Activated naive CD4-positive, alpha-beta T cell treated with anti-CD3 and anti-CD28 coated beads for 36 hours (primary cell): ENCODE results near the gene GALR2. TPM values are rescaled to one million over a fixed set of nuclear protein-coding genes. Genes with fewer than 3 reads are reported as not detected.

ENCODE experiments used
- CTCF ChIA-PET: fragments of 350-600 bp; sonication (Branson Sonifier 250); formaldehyde crosslinking; loops from one replicate; lab custom pipeline; 2021; ENCODE audit warnings: antibody characterized with exemption; lab: Charles Lee
- DNase-seq: peaks from one replicate; pipeline ENCODE4 v3.0.0-alpha.2; 2020
- H3K27ac Mint-ChIP-seq: one replicate; pipeline ENCODE4 v1.8.0; 2021; ENCODE audit warnings: mild to moderate bottlenecking, mixed read lengths
- H3K27me3 Mint-ChIP-seq: one replicate; pipeline ENCODE4 v1.8.0; 2021; ENCODE audit warnings: low read depth, mixed read lengths
- H3K36me3 Mint-ChIP-seq: one replicate; pipeline ENCODE4 v1.8.0; 2021; ENCODE audit warnings: low read depth, mixed read lengths
- H3K4me1 Mint-ChIP-seq: one replicate; pipeline ENCODE4 v1.8.0; 2021; ENCODE audit warnings: low read depth, mixed read lengths
- H3K4me3 Mint-ChIP-seq: one replicate; pipeline ENCODE4 v1.8.0; 2021; ENCODE audit warnings: mild to moderate bottlenecking, moderate library complexity, mixed read lengths
- H3K9me3 Mint-ChIP-seq: one replicate; pipeline ENCODE4 v1.8.0; 2021; ENCODE audit warnings: mixed read lengths
- intact Hi-C: fragments of 100-400 bp; cut with micrococcal nuclease; formaldehyde crosslinking; loops from one replicate; pipeline ENCODE4 v1.15.1; 2023
- total RNA-seq, 2 experiments: library from RNA; stranded (reverse); gene quantifications; one replicate each; pipeline ENCODE4 v1.2.3, GENCODE V29; 2021

GALR2 gene
- total RNA-seq, 2 experiments from 2014 or later, result 3.3 to 3.6 TPM

- H3K27ac Mint-ChIP-seq, result no peak overlapping the region
- H3K36me3 Mint-ChIP-seq, result peaks cover 7% of the 10 kb centered on the region
- no peaks in the 10 kb centered on the region for H3K27me3 Mint-ChIP-seq
- CTCF ChIA-PET, result interaction anchor here (1.5 to 2.1 kb wide), 2 partner anchors 9 to 186 kb away, joined by 5 read pairs; partner anchors contain the start of gene EXOC7
- H3K4me3 Mint-ChIP-seq, result no peak overlapping the region
- intact Hi-C loops, result no loop called here
- no peak for DNase-seq
- H3K4me1 Mint-ChIP-seq, result peaks cover 5% of the 10 kb centered on the region
- no peaks in the 10 kb centered on the region for H3K9me3 Mint-ChIP-seq
Measured at GRCh38 chr17:76094046-76094445, 19.5 kb downstream of the GALR2 start.

- CTCF ChIA-PET, result interaction anchor here (1.5 to 1.9 kb wide), 3 partner anchors 82 to 184 kb away, joined by 3 to 5 read pairs (median 4); no protein-coding TSS in a partner anchor
- Mint-ChIP-seq H3K9me3 (no peaks in the 10 kb centered on the region), H3K36me3 (peaks cover 11% of the 10 kb centered on the region), H3K27me3 (no peaks in the 10 kb centered on the region), H3K27ac (no peak overlapping the region), H3K4me3 (no peak overlapping the region), H3K4me1 (peaks cover 8% of the 10 kb centered on the region)
- intact Hi-C loops, result no loop called here
- DNase-seq, result no peak
Measured at GRCh38 chr17:76095943-76096342, 21.4 kb downstream of the GALR2 start.

- CTCF ChIA-PET, result no interaction called here
- no peaks in the 10 kb centered on the region for H3K9me3 Mint-ChIP-seq
- H3K27me3 Mint-ChIP-seq, result no peaks in the 10 kb centered on the region
- H3K4me1 Mint-ChIP-seq, result peaks cover 17% of the 10 kb centered on the region
- intact Hi-C loops, result no loop called here
- H3K36me3 Mint-ChIP-seq, result peaks cover 16% of the 10 kb centered on the region
- no peak overlapping the region for H3K27ac Mint-ChIP-seq
- DNase-seq, result no peak
- no peak overlapping the region for H3K4me3 Mint-ChIP-seq
Measured at GRCh38 chr17:76097716-76098295, 23.2 kb downstream of the GALR2 start.

GRCh38 chr17:76102944-76103273 lies 28.3 kb downstream of the GALR2 start:
- H3K27me3 Mint-ChIP-seq, result no peaks in the 10 kb centered on the region
- no peak for DNase-seq
- H3K4me3 Mint-ChIP-seq, result peak overlapping the region; percentile 94
- CTCF ChIA-PET, result interaction anchor here (0.6 to 3.2 kb wide), 11 partner anchors 9 to 746 kb away, joined by 3 to 22 read pairs (median 4); no protein-coding TSS in a partner anchor
- H3K4me1 Mint-ChIP-seq, result peaks cover 19% of the 10 kb centered on the region
- H3K9me3 Mint-ChIP-seq, result no peaks in the 10 kb centered on the region
- intact Hi-C loops, result loop anchor here (1.0 to 10.0 kb wide), 4 partner anchors 32 to 282 kb away; partner anchors contain the start of genes MRPL38 and SPHK1
- peaks cover 9% of the 10 kb centered on the region for H3K36me3 Mint-ChIP-seq
- H3K27ac Mint-ChIP-seq, result peak overlapping the region; percentile 92

- Mint-ChIP-seq H3K4me1 (peaks cover 19% of the 10 kb centered on the region), H3K27me3 (no peaks in the 10 kb centered on the region), H3K4me3 (peak within 1 kb of the TSS; percentile 94), H3K36me3 (peaks cover 9% of the 10 kb centered on the region), H3K9me3 (no peaks in the 10 kb centered on the region), H3K27ac (peak within 1 kb of the TSS; percentile 92)
- intact Hi-C loops, result loop anchor here (1.0 to 10.0 kb wide), 4 partner anchors 32 to 281 kb away; partner anchors contain the start of genes MRPL38 and SPHK1
- CTCF ChIA-PET, result interaction anchor here (0.6 to 3.2 kb wide), 11 partner anchors 9 to 745 kb away, joined by 3 to 22 read pairs (median 4); no protein-coding TSS in a partner anchor
- DNase-seq, result peak; percentile 95
Measured at GRCh38 chr17:76103274-76104139, 28.9 kb downstream of the GALR2 start, which contains the start of gene EXOC7. TSS of gene EXOC7 (minus strand) at chr17:76103787. CDS start at chr17:76103692, 95 bp downstream.

- Mint-ChIP-seq H3K36me3 (peaks cover 9% of the 10 kb centered on the region), H3K27me3 (no peaks in the 10 kb centered on the region)
- intact Hi-C loops, result loop anchor here (10.0 kb wide), 1 partner anchor 280 kb away; the partner anchor contains the start of gene SPHK1
Measured at GRCh38 chr17:76104140-76104895, 29.7 kb downstream of the GALR2 start.

GRCh38 chr17:76104896-76105231 lies 30.3 kb downstream of the GALR2 start:
- Mint-ChIP-seq H3K4me1 (peaks cover 18% of the 10 kb centered on the region), H3K9me3 (no peaks in the 10 kb centered on the region), H3K4me3 (peak overlapping the region; percentile 94), H3K36me3 (peaks cover 9% of the 10 kb centered on the region), H3K27ac (peak overlapping the region; percentile 39), H3K27me3 (no peaks in the 10 kb centered on the region)
- intact Hi-C loops, result loop anchor here (10.0 kb wide), 1 partner anchor 280 kb away; the partner anchor contains the start of gene SPHK1
- CTCF ChIA-PET, result interaction anchor here (0.7 to 1.0 kb wide), 4 partner anchors 16 to 226 kb away, joined by 3 to 4 read pairs (median 3); no protein-coding TSS in a partner anchor
- DNase-seq, result no peak

More at GRCh38 chr17:76104140-76104895, 29.7 kb downstream of the GALR2 start:
- Mint-ChIP-seq H3K4me3 (peak overlapping the region; percentile 94), H3K27ac (peak overlapping the region; percentile 92), H3K9me3 (no peaks in the 10 kb centered on the region), H3K4me1 (peaks cover 19% of the 10 kb centered on the region)
- CTCF ChIA-PET, result interaction anchor here (0.7 to 3.2 kb wide), 9 partner anchors 10 to 225 kb away, joined by 3 to 22 read pairs (median 4); no protein-coding TSS in a partner anchor
- DNase-seq, result no peak

GRCh38 chr17:76106703-76107102 lies 32.1 kb downstream of the GALR2 start:
- peaks cover 13% of the 10 kb centered on the region for H3K4me1 Mint-ChIP-seq
- H3K36me3 Mint-ChIP-seq, result no peaks in the 10 kb centered on the region
- no peak overlapping the region for H3K4me3 Mint-ChIP-seq
- no peak overlapping the region for H3K27ac Mint-ChIP-seq
- CTCF ChIA-PET, result interaction anchor here (0.7 to 2.7 kb wide), 6 partner anchors 9 to 173 kb away, joined by 4 to 15 read pairs (median 6); no protein-coding TSS in a partner anchor
- intact Hi-C loops, result loop anchor here (1.0 to 10.0 kb wide), 2 partner anchors 92 to 278 kb away; partner anchors contain the start of gene SPHK1
- no peaks in the 10 kb centered on the region for H3K9me3 Mint-ChIP-seq
- DNase-seq, result no peak
- no peaks in the 10 kb centered on the region for H3K27me3 Mint-ChIP-seq

- Mint-ChIP-seq H3K4me3 (no peak overlapping the region), H3K36me3 (no peaks in the 10 kb centered on the region), H3K4me1 (peaks cover 6% of the 10 kb centered on the region), H3K27me3 (no peaks in the 10 kb centered on the region), H3K9me3 (no peaks in the 10 kb centered on the region), H3K27ac (no peak overlapping the region)
- intact Hi-C loops, result loop anchor here (1.0 to 10.0 kb wide), 2 partner anchors 93 to 277 kb away; partner anchors contain the start of gene SPHK1
- no peak for DNase-seq
- CTCF ChIA-PET, result interaction anchor here (0.6 to 2.7 kb wide), 4 partner anchors 8 to 101 kb away, joined by 4 to 15 read pairs (median 6); no protein-coding TSS in a partner anchor
Measured at GRCh38 chr17:76107509-76107908, 32.9 kb downstream of the GALR2 start.

- no peak for DNase-seq
- Mint-ChIP-seq H3K36me3 (no peaks in the 10 kb centered on the region), H3K4me3 (no peak overlapping the region), H3K27me3 (no peaks in the 10 kb centered on the region), H3K9me3 (no peaks in the 10 kb centered on the region), H3K27ac (no peak overlapping the region), H3K4me1 (no peaks in the 10 kb centered on the region)
- CTCF ChIA-PET, result interaction anchor here (0.6 to 0.8 kb wide), 4 partner anchors 102 to 272 kb away, joined by 3 to 4 read pairs (median 4); no protein-coding TSS in a partner anchor
- intact Hi-C loops, result no loop called here
Measured at GRCh38 chr17:76111956-76112355, 37.4 kb downstream of the GALR2 start.

- Mint-ChIP-seq H3K36me3 (no peaks in the 10 kb centered on the region), H3K4me1 (no peaks in the 10 kb centered on the region), H3K9me3 (no peaks in the 10 kb centered on the region), H3K4me3 (no peak overlapping the region), H3K27me3 (no peaks in the 10 kb centered on the region), H3K27ac (no peak overlapping the region)
- intact Hi-C loops, result no loop called here
- CTCF ChIA-PET, result interaction anchor here (0.7 to 14.8 kb wide), 8 partner anchors 8 to 187 kb away, joined by 3 to 243 read pairs (median 4); no protein-coding TSS in a partner anchor
- no peak for DNase-seq
Measured at GRCh38 chr17:76115138-76115754, 40.7 kb downstream of the GALR2 start.
